ENCODE data around the gene SEL1L2.

DNA sequence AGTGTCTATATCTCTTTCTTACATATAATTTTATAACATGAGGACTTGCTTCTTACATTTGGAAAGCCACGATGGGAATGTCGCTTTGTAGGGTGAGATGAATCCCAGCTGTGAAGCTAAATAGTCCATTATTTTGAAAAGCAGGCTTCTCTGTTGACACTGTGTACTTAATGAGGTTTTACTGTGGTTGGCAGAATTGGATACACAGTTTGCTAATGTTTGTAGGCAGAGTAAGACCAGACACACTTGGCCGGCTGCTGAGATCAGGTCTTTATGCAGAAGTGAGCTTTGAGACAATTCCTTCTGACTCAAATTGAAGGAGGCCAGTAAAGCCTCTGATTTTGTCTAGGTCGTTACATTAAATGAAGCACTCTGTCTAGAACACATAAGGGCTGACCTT, 112.6 kb downstream of the SEL1L2 start:
- TF ChIP-seq, protein P1, sequence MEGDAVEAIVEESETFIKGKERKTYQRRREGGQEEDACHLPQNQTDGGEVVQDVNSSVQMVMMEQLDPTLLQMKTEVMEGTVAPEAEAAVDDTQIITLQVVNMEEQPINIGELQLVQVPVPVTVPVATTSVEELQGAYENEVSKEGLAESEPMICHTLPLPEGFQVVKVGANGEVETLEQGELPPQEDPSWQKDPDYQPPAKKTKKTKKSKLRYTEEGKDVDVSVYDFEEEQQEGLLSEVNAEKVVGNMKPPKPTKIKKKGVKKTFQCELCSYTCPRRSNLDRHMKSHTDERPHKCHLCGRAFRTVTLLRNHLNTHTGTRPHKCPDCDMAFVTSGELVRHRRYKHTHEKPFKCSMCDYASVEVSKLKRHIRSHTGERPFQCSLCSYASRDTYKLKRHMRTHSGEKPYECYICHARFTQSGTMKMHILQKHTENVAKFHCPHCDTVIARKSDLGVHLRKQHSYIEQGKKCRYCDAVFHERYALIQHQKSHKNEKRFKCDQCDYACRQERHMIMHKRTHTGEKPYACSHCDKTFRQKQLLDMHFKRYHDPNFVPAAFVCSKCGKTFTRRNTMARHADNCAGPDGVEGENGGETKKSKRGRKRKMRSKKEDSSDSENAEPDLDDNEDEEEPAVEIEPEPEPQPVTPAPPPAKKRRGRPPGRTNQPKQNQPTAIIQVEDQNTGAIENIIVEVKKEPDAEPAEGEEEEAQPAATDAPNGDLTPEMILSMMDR (IDR thresholded peaks at IDR 0.05): no peak
- no peak for TF ChIP-seq POLR2A (IDR thresholded peaks at IDR 0.05)
